PC-3 (cell line): ENCODE results near the gene ABCF3.

ENCODE experiments used
- EZH2 ChIP-seq: fragments of 300-600 bp; sonication (generic); IDR thresholded peaks from one replicate; pipeline ENCODE4 v1.6.1; 2017; ENCODE audit warnings: antibody characterized with exemption, mild to moderate bottlenecking, low read length; ENCODE audit not compliant: unreplicated experiment
- EZH2phosphoT487 ChIP-seq: fragments of 300-600 bp; sonication (generic); IDR thresholded peaks from 2 replicates; pipeline ENCODE4 v1.6.1; 2018; ENCODE audit warnings: mild to moderate bottlenecking, antibody characterized with exemption, low read length, borderline replicate concordance
- TF ChIP-seq, protein P1 (sequence below): fragments of 300-600 bp; sonication (generic); conservative IDR thresholded peaks from 2 replicates; pipeline ENCODE4 v1.5.1; 2017; ENCODE audit warnings: antibody characterized with exemption, low read depth, mild to moderate bottlenecking, low read length

DNA sequence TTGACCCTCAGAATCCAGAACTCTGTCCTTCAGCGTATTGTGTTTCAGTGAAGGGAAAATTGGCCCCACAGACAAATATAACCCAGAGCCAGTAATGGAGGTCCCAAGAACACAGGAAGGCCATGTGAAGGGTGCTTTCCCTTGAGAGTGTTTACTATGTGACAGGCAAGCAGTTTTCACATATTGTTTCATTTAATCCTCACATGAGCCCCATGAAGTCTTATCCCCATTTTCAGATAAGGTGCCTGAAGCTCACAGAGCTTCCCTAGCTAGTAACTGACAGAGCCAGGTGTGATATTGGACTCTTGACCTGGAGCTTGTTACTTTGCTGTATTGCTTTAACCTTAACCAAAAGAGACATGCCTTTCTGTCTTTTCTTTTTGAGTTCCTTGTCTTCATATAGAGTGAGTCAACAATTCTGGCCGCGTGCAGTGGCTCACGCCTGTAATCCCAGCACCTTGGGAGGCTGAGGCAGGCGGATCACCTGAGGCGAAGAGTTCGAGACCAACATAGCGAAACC is 40.2 kb upstream of the ABCF3 start:
- TF ChIP-seq, protein P1, sequence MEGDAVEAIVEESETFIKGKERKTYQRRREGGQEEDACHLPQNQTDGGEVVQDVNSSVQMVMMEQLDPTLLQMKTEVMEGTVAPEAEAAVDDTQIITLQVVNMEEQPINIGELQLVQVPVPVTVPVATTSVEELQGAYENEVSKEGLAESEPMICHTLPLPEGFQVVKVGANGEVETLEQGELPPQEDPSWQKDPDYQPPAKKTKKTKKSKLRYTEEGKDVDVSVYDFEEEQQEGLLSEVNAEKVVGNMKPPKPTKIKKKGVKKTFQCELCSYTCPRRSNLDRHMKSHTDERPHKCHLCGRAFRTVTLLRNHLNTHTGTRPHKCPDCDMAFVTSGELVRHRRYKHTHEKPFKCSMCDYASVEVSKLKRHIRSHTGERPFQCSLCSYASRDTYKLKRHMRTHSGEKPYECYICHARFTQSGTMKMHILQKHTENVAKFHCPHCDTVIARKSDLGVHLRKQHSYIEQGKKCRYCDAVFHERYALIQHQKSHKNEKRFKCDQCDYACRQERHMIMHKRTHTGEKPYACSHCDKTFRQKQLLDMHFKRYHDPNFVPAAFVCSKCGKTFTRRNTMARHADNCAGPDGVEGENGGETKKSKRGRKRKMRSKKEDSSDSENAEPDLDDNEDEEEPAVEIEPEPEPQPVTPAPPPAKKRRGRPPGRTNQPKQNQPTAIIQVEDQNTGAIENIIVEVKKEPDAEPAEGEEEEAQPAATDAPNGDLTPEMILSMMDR = no peak
- TF ChIP-seq EZH2phosphoT487 = no peak
- no peak for TF ChIP-seq EZH2
